ENCODE data around the gene SPON1. TPM values are rescaled to one million over a fixed set of nuclear protein-coding genes. Genes with fewer than 3 reads are reported as not detected.

SPON1 gene
- polyA plus RNA-seq, 2 of the 4 experiments (the other 2 are of a cell fraction), result not detected

DNA sequence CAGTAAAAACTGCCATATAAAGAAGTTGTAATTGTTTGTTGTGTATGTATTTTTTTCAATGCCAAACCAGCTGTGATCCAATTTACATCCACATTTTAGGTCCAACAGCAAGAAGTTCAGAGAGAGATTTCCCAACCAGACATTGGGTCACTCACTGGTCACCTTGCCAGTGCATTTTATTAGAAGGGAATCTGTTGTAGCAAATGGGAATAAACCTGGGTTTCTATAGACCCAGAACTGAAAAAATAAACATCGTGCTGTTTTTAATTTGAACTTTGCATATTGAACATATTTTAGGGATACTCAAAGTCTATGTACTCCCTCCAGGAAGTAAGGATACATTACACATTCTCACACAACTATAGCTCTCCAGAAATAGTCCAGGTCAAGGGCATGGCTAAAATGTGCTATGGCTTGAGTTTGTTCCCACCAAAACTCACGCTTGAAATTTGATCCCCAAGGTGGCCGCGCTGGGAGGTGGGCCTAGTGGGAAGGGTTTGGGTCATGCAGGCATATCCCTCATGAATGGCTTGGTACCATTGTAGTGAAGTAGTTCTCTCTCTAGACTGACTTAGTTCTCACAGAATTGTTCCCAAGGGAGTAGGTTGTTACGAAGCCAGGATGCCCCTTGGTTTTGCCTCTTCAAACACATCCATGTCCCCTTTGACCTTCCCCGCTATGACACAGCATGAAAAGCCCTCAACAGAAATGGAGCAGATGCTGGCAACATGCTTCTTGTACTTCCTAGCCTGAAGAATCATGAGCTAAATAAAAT is 305.5 kb downstream of the SPON1 start:
- no peak for ATAC-seq
- Histone ChIP-seq H3K4me3 (no peak overlapping the region), H3K9me3 (no peaks in the 10 kb centered on the region), H3K27ac (no peak overlapping the region), H3K4me1 (no peaks in the 10 kb centered on the region), H3K4me2 (no peak overlapping the region)
- no peak for DNase-seq (ENCODE audit: low read depth in 1 of 2, low spot score in 1 of 2)
- no peak for FAIRE-seq
- TF ChIP-seq, protein P1, sequence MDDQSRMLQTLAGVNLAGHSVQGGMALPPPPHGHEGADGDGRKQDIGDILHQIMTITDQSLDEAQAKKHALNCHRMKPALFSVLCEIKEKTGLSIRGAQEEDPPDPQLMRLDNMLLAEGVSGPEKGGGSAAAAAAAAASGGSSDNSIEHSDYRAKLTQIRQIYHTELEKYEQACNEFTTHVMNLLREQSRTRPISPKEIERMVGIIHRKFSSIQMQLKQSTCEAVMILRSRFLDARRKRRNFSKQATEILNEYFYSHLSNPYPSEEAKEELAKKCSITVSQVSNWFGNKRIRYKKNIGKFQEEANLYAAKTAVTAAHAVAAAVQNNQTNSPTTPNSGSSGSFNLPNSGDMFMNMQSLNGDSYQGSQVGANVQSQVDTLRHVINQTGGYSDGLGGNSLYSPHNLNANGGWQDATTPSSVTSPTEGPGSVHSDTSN (IDR thresholded peaks at IDR 0.05), result no peak
- TF ChIP-seq MAZ (IDR thresholded peaks at IDR 0.05; ENCODE audit: borderline replicate concordance, low read depth, low read length) (no peak), FOSL2 (IDR thresholded peaks at IDR 0.05) (no peak), FOSL2 (CRISPR knock-in tag; IDR thresholded peaks at IDR 0.05) (no peak), CBX2 (IDR thresholded peaks at IDR 0.05; ENCODE audit: borderline replicate concordance, low read depth) (no peak), SMC3 (IDR thresholded peaks at IDR 0.05) (no peak), FOXS1 (CRISPR knock-in tag; IDR thresholded peaks at IDR 0.05) (no peak), JUN (IDR thresholded peaks at IDR 0.05) (no peak), TFCP2L1 (CRISPR knock-in tag; IDR thresholded peaks at IDR 0.05) (no peak), RAD21 (conservative IDR thresholded peaks at IDR 0.05 in 1 of 2, IDR thresholded peaks at IDR 0.05 in 1 of 2) (no peak), ESRRA (IDR thresholded peaks at IDR 0.05; ENCODE audit: borderline replicate concordance, low read length) (no peak), POLR2AphosphoS2 (conservative IDR thresholded peaks at IDR 0.05; ENCODE audit: low read length) (no peak), RFX5 (IDR thresholded peaks at IDR 0.05) (no peak)
- TF ChIP-seq, protein P2, sequence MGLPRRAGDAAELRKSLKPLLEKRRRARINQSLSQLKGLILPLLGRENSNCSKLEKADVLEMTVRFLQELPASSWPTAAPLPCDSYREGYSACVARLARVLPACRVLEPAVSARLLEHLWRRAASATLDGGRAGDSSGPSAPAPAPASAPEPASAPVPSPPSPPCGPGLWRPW (IDR thresholded peaks at IDR 0.05), result no peak
- ChIA-PET POLR2A (no interaction called here), CTCF (interaction anchor here (0.6 kb wide), 1 partner anchor 151 kb away, joined by 3 read pairs; no protein-coding TSS in a partner anchor)
- 93% methylated on average over 6 of the region's 6 CpGs for WGBS (ENCODE audit: missing lambda C conversion rate)

DNA sequence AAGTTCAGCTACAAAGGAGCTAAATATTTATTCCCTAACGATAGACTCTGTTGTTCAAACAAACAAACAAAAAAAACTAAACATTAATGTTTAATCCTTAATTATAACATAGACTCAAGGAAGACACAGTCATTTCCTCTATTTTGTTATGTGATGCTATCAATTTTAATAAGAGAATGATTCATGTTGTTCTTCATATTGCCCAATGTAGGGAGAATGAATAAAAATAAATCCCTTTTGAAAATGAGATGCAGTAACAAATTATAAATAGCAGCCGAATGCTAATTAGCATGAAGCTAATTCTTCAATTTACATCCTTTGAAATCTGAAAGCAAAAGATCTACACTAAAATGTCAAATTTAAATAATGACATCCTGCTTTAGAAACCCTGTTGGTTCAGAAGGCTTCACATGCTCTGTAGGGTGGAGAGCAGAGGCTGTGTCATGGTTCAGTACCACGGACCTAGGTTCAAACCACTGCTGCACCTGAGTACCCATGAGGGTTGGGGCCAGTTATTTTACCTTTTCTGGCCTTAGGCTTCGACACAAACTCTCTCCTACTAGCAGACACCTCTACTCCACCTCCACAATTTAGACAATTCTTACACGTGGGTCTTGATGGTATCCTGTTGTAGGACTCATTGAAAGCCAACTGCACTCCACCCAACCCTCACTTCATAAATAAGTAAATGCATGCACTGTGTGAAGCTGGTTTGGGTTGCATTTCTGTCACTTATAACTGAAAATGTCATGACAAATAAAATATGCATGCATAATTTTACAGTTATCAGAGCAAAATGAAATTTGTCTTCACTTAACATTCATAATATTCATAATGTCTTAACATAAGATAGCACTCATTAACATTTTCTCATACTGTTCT is 307.4 kb downstream of the SPON1 start:
- WGBS (ENCODE audit: missing lambda C conversion rate), result 84% methylated on average over 5 of the region's 5 CpGs

More for the DNA sequence above, 307.4 kb downstream of the SPON1 start:
- Histone ChIP-seq H3K4me3 (no peak overlapping the region), H3K27ac (no peak overlapping the region), H3K4me1 (no peaks in the 10 kb centered on the region), H3K4me2 (no peak overlapping the region), H3K9me3 (no peaks in the 10 kb centered on the region)
- TF ChIP-seq MAZ (IDR thresholded peaks at IDR 0.05; ENCODE audit: borderline replicate concordance, low read depth, low read length) (no peak), FOSB (CRISPR knock-in tag; IDR thresholded peaks at IDR 0.05) (no peak), JUN (IDR thresholded peaks at IDR 0.05) (no peak), HOXB13 (CRISPR knock-in tag; IDR thresholded peaks at IDR 0.05; ENCODE audit: low read depth) (no peak)
- TF ChIP-seq, protein P3, sequence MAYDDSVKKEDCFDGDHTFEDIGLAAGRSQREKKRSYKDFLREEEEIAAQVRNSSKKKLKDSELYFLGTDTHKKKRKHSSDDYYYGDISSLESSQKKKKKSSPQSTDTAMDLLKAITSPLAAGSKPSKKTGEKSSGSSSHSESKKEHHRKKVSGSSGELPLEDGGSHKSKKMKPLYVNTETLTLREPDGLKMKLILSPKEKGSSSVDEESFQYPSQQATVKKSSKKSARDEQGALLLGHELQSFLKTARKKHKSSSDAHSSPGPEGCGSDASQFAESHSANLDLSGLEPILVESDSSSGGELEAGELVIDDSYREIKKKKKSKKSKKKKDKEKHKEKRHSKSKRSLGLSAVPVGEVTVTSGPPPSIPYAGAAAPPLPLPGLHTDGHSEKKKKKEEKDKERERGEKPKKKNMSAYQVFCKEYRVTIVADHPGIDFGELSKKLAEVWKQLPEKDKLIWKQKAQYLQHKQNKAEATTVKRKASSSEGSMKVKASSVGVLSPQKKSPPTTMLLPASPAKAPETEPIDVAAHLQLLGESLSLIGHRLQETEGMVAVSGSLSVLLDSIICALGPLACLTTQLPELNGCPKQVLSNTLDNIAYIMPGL (CRISPR knock-in tag; IDR thresholded peaks at IDR 0.05; ENCODE audit: borderline replicate concordance), result no peak
- DNase-seq (ENCODE audit: low read depth in 1 of 2, low spot score in 1 of 2) (no peak), ATAC-seq (no peak; a peak in 1 of 6 replicates), FAIRE-seq (no peak)
- ChIA-PET CTCF (interaction anchor here (1.0 kb wide), 1 partner anchor 9 kb away, joined by 5 read pairs; no protein-coding TSS in a partner anchor), POLR2A (interaction anchor here (0.7 kb wide), 1 partner anchor 196 kb away, joined by 5 read pairs; no protein-coding TSS in a partner anchor)

All from A549 (cell line).